Neural crest cell (in vitro differentiated cells): ENCODE data around the gene PCSK5. TPM values are rescaled to one million over a fixed set of nuclear protein-coding genes. Genes with fewer than 3 reads are reported as not detected.

ENCODE experiments used
- DNase-seq: peaks from one replicate; pipeline ENCODE4 v3.0.0; 2021; ENCODE audit warnings: low read depth, mixed read lengths, low spot score
- H3K27ac Mint-ChIP-seq: one replicate; pipeline ENCODE4 v1.8.0; 2021; ENCODE audit warnings: mild to moderate bottlenecking, mixed read lengths; ENCODE audit not compliant: unreplicated experiment
- H3K27me3 Mint-ChIP-seq: 2 replicates; pipeline ENCODE4 v1.8.0; 2021; ENCODE audit warnings: low read depth, mild to moderate bottlenecking, mixed read lengths
- H3K36me3 Mint-ChIP-seq: 2 replicates; pipeline ENCODE4 v1.8.0; 2021; ENCODE audit warnings: low read depth, mild to moderate bottlenecking, mixed read lengths
- H3K4me1 Mint-ChIP-seq: 2 replicates; pipeline ENCODE4 v1.8.0; 2021; ENCODE audit warnings: mixed read lengths
- H3K4me3 Mint-ChIP-seq: one replicate; pipeline ENCODE4 v1.8.0; 2021; ENCODE audit warnings: mild to moderate bottlenecking, mixed read lengths
- H3K9me3 Mint-ChIP-seq: 2 replicates; pipeline ENCODE4 v1.8.0; 2021; ENCODE audit warnings: mixed read lengths
- total RNA-seq: library from RNA; stranded (reverse); gene quantifications from 2 replicates; pipeline ENCODE4 v1.2.1, GENCODE V29; 2021
- TF ChIP-seq, protein P1 (sequence below): fragments of 200-600 bp; sonication (generic); conservative IDR thresholded peaks from 2 replicates; pipeline ENCODE4 v1.5.0; 2021; ENCODE audit warnings: antibody characterized with exemption, mild to moderate bottlenecking

The PCSK5 gene
- total RNA-seq, 1 donor from 2014 or later: 3.1 TPM

DNA sequence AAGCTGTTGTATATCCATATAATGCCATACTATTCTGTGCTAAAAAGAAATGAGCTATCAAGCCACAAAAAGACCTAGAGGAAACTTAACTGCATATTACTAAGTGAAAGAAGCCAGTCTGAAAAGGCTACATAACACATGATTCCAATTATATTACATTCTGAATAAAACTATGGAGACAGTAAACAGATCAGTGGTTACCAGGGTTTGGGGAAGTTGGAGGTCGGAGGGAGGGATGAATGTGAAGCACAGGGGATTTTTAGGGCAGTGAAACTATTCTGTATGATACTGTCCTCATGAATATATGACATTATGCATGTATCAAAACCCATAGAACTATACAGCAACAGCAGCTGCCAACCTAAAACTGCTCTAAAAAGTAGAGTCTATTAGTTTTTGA lies 509.4 kb downstream of the PCSK5 start:
- Mint-ChIP-seq H3K4me1 (peaks cover 12% of the 10 kb centered on the region), H3K4me3 (no peak overlapping the region), H3K9me3 (no peaks in the 10 kb centered on the region), H3K27me3 (no peaks in the 10 kb centered on the region), H3K36me3 (no peaks in the 10 kb centered on the region), H3K27ac (no peak overlapping the region)
- no peak for DNase-seq
- TF ChIP-seq, protein P1, sequence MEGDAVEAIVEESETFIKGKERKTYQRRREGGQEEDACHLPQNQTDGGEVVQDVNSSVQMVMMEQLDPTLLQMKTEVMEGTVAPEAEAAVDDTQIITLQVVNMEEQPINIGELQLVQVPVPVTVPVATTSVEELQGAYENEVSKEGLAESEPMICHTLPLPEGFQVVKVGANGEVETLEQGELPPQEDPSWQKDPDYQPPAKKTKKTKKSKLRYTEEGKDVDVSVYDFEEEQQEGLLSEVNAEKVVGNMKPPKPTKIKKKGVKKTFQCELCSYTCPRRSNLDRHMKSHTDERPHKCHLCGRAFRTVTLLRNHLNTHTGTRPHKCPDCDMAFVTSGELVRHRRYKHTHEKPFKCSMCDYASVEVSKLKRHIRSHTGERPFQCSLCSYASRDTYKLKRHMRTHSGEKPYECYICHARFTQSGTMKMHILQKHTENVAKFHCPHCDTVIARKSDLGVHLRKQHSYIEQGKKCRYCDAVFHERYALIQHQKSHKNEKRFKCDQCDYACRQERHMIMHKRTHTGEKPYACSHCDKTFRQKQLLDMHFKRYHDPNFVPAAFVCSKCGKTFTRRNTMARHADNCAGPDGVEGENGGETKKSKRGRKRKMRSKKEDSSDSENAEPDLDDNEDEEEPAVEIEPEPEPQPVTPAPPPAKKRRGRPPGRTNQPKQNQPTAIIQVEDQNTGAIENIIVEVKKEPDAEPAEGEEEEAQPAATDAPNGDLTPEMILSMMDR: no peak

GRCh38 chr9:76400534-76401096 lies 510.1 kb downstream of the PCSK5 start:
- peaks cover 6% of the 10 kb centered on the region for H3K4me1 Mint-ChIP-seq
- DNase-seq: no peak
- H3K4me3 Mint-ChIP-seq: no peak overlapping the region
- no peaks in the 10 kb centered on the region for H3K27me3 Mint-ChIP-seq
- H3K36me3 Mint-ChIP-seq: no peaks in the 10 kb centered on the region
- TF ChIP-seq, protein P1: no peak
- H3K9me3 Mint-ChIP-seq: no peaks in the 10 kb centered on the region
- H3K27ac Mint-ChIP-seq: no peak overlapping the region

DNA sequence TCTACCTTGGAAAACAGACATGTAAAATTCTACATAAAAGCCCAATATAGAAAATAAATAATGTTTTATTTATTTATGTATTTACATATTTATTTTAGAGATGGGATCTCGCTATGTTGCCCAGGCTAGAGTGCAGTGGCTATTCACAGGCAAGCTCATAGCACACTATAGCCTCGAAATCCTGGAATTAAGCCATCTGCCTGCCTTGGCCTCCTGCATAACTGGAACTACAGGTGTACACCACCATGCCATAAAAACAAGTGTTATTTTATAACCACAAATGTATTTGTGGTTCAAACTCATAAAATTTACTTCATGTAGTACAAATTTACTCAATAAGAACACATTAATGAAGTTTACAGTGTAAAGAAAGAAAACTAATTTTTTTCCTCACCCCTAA lies 510.7 kb downstream of the PCSK5 start:
- Mint-ChIP-seq H3K4me1 (peaks cover 6% of the 10 kb centered on the region), H3K9me3 (no peaks in the 10 kb centered on the region), H3K27me3 (no peaks in the 10 kb centered on the region), H3K4me3 (no peak overlapping the region), H3K36me3 (no peaks in the 10 kb centered on the region), H3K27ac (no peak overlapping the region)
- DNase-seq: no peak
- TF ChIP-seq, protein P1: no peak

GRCh38 chr9:76401580-76402354 lies 511.3 kb downstream of the PCSK5 start:
- Mint-ChIP-seq H3K27me3 (no peaks in the 10 kb centered on the region), H3K36me3 (no peaks in the 10 kb centered on the region), H3K9me3 (no peaks in the 10 kb centered on the region), H3K4me1 (peaks cover 6% of the 10 kb centered on the region), H3K4me3 (no peak overlapping the region), H3K27ac (no peak overlapping the region)
- DNase-seq: no peak
- TF ChIP-seq, protein P1: no peak

DNA sequence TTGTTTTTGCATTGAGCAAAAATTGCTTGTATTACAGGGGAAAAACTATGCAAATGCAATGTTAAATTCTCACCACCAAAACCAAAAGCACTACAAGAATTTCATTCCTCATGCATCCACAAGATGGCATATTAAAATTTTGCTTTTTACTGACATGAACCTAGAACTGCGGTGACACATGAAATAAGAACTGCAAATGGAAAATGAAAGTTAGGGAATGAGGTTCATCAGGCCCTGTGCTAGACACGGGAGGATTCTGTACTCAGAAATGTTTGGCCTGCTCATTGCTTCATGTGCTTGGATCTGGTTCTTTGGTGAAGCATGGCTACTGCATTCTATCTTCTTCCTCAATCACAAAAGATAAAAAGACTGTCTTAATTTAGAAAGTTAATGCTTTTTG lies 512.9 kb downstream of the PCSK5 start:
- Mint-ChIP-seq H3K27ac (no peak overlapping the region), H3K9me3 (no peaks in the 10 kb centered on the region), H3K27me3 (no peaks in the 10 kb centered on the region), H3K4me3 (no peak overlapping the region), H3K36me3 (no peaks in the 10 kb centered on the region), H3K4me1 (peaks cover 6% of the 10 kb centered on the region)
- TF ChIP-seq, protein P1: peak; percentile 63
- DNase-seq: no peak
